ENCODE results near the gene TRMT44. TPM values are rescaled to one million over a fixed set of nuclear protein-coding genes. Genes with fewer than 3 reads are reported as not detected.
A peak's percentile ranks its signal among the peaks of the same experiment; 100 is the strongest.

TRMT44 gene
- total and polyA plus RNA-seq, 2 of the 13 experiments (the other 11 are each of a cell fraction or from before 2014, with no cell fraction given): 5.8 to 8.6 TPM

GRCh38 chr4:8441499-8442091, 1.0 kb downstream of the TRMT44 start (continued):
- TF ChIP-seq DZIP1 (CRISPR knock-in tag; IDR thresholded peaks at IDR 0.05): no peak
- peak; percentile 85 for TF ChIP-seq CEBPG (CRISPR knock-in tag; IDR thresholded peaks at IDR 0.05)
- peak; percentile 95 for TF ChIP-seq CEBPB (IDR thresholded peaks at IDR 0.05; ENCODE audit: borderline replicate concordance, low read depth, low read length)
- TF ChIP-seq RNF219 (CRISPR knock-in tag; IDR thresholded peaks at IDR 0.05): no peak
- no peak for TF ChIP-seq HNF1B (CRISPR knock-in tag; IDR thresholded peaks at IDR 0.05)
- TF ChIP-seq MYNN (CRISPR knock-in tag; IDR thresholded peaks at IDR 0.05; ENCODE audit: low read depth): no peak
- TF ChIP-seq ZNF337 (CRISPR knock-in tag; IDR thresholded peaks at IDR 0.05; ENCODE audit: borderline replicate concordance, low read depth): no peak
